Loucy (cell line): ENCODE results near the gene TBL1X.
"Not testable (repeated sequence)": the region's sequence is repeated elsewhere in the genome, so short reads cannot be mapped to it uniquely, and the experiment has no call there.

Source experiments
- H2AFZ ChIP-seq: fragments of 200-600 bp; sonication (generic); 2 replicates; pipeline ENCODE4 v1.6.0; 2016; ENCODE audit warnings: antibody characterized with exemption, mild to moderate bottlenecking, low read length, moderate library complexity
- H3F3A ChIP-seq: fragments of 200-600 bp; 2 replicates; pipeline ENCODE4 v1.6.0; 2016; ENCODE audit warnings: antibody characterized with exemption, low read depth, mild to moderate bottlenecking
- H3K27me3 ChIP-seq: fragments of 200-600 bp; sonication (generic); 2 replicates; pipeline ENCODE4 v1.6.1; 2014; ENCODE audit warnings: low read length, mild to moderate bottlenecking; ENCODE audit not compliant: insufficient read depth, poor library complexity, severe bottlenecking
- H3K36me3 ChIP-seq: fragments of 200-600 bp; sonication (generic); 2 replicates; pipeline ENCODE4 v1.6.1; 2016; ENCODE audit warnings: low read length; ENCODE audit not compliant: insufficient read depth
- H3K4me1 ChIP-seq: fragments of 200-600 bp; sonication (generic); 2 replicates; pipeline ENCODE4 v1.5.1; 2014; ENCODE audit warnings: low read length, mild to moderate bottlenecking; ENCODE audit not compliant: insufficient read depth, poor library complexity, severe bottlenecking
- H3K4me2 ChIP-seq: fragments of 200-600 bp; sonication (generic); 2 replicates; pipeline ENCODE4 v1.6.0; 2014; ENCODE audit warnings: antibody characterized with exemption, low read length, low read depth, mild to moderate bottlenecking; ENCODE audit not compliant: poor library complexity, severe bottlenecking
- H3K4me3 ChIP-seq: fragments of 200-600 bp; sonication (generic); 2 replicates; pipeline ENCODE4 v1.5.1; 2014; ENCODE audit warnings: low read length, mild to moderate bottlenecking, mixed read lengths; ENCODE audit not compliant: poor library complexity, severe bottlenecking
- H3K79me2 ChIP-seq: fragments of 200-600 bp; sonication (generic); 2 replicates; pipeline ENCODE4 v1.6.1; 2014; ENCODE audit warnings: low read length; ENCODE audit not compliant: insufficient read depth
- H3K9ac ChIP-seq: fragments of 200-600 bp; sonication (generic); 2 replicates; pipeline ENCODE4 v1.6.0; 2014; ENCODE audit warnings: mild to moderate bottlenecking, low read depth, low read length, moderate library complexity; ENCODE audit not compliant: poor library complexity, severe bottlenecking
- H3K9me2 ChIP-seq: fragments of 200-600 bp; sonication (generic); replicated peaks from 2 replicates; pipeline ENCODE4 v1.6.1; 2016; ENCODE audit warnings: low read depth, low read length, mixed read lengths
- H3K9me3 ChIP-seq: fragments of 200-600 bp; sonication (generic); 2 replicates; pipeline ENCODE4 v1.6.1; 2014; ENCODE audit warnings: mild to moderate bottlenecking, antibody characterized with exemption, low read length, low read depth; ENCODE audit not compliant: insufficient read depth
- H4K20me1 ChIP-seq: fragments of 200-600 bp; sonication (generic); 2 replicates; pipeline ENCODE4 v1.6.0; 2014; ENCODE audit warnings: antibody characterized with exemption, low read length, mild to moderate bottlenecking; ENCODE audit not compliant: insufficient read depth, poor library complexity, severe bottlenecking
- CTCF ChIP-seq: fragments of 200-600 bp; sonication (generic); conservative IDR thresholded peaks from 2 replicates; pipeline ENCODE4 v1.5.1; 2014; ENCODE audit warnings: mild to moderate bottlenecking, antibody characterized with exemption, low read length
- EZH2phosphoT487 ChIP-seq: fragments of 200-600 bp; IDR thresholded peaks from 2 replicates; pipeline ENCODE4 v1.6.1; 2018; ENCODE audit warnings: antibody characterized with exemption, mild to moderate bottlenecking, moderate library complexity, borderline replicate concordance

Gene TBL1X

DNA sequence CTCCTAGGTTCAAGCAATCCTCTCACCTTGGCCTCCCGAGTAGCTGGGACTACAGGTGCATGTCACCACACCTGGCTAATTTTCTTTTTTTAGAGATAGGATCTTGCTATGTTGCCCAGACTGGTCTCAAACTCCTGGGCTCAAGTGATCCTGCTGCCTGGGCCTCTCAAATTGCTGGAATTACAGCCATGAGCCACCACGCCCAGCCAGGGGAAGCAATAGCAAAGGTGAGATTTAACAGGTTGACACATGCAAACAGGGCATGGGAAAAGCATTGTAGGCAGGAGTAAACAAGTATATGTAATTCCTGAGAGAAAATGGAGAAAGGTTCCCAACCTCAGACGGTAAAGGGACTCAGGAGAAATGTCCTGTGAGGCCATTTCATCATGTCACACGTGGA is 33.6 kb upstream of the TBL1X start:
- Histone ChIP-seq H3K9me2 (no peaks in the 10 kb centered on the region), H3K4me1 (no peaks in the 10 kb centered on the region), H3K36me3 (no peaks in the 10 kb centered on the region), H3F3A (no peaks in the 10 kb centered on the region), H3K27me3 (no peaks in the 10 kb centered on the region), H3K4me3 (no peak overlapping the region), H3K79me2 (no peaks in the 10 kb centered on the region), H4K20me1 (no peaks in the 10 kb centered on the region), H3K4me2 (no peak overlapping the region), H3K9ac (no peak overlapping the region), H2AFZ (no peak overlapping the region), H3K9me3 (no peaks in the 10 kb centered on the region)
- TF ChIP-seq CTCF (no peak), EZH2phosphoT487 (no peak)

- Histone ChIP-seq H3K4me1 (no peaks in the 10 kb centered on the region), H3K9me3 (no peaks in the 10 kb centered on the region), H3K9ac (no peak overlapping the region), H3K36me3 (no peaks in the 10 kb centered on the region), H3F3A (no peaks in the 10 kb centered on the region), H3K9me2 (no peaks in the 10 kb centered on the region), H3K4me3 (no peak overlapping the region), H2AFZ (no peak overlapping the region), H4K20me1 (no peaks in the 10 kb centered on the region), H3K4me2 (no peak overlapping the region), H3K79me2 (no peaks in the 10 kb centered on the region), H3K27me3 (no peaks in the 10 kb centered on the region)
- TF ChIP-seq EZH2phosphoT487 (no peak), CTCF (no peak)
Measured at GRCh38 chrX:9433596-9433995, 31.3 kb upstream of the TBL1X start.

DNA sequence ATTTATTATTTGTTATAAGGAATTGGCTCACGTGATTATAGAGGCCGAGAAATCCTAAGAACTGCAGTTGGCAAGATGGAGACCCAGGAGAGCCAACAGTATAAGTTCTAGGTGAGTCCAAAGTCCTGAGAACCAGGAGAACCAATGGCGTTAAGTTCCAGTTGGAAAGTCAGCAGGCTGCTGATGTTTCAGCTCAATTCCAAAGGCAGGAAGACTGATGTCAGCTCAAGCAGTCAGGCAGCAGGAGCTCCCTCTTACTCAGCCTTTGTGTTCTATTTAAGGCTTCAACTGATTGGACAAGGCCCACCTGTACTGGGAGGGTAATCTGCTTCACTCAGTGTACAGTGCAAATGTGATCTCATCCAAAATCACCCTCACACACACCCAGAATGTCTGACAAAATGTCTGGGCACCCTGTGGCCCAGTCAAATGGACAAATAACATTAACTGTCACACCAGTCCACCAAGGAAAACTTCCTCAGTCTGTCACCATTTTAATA is 30.8 kb upstream of the TBL1X start:
- H3K79me2 ChIP-seq: no peaks in the 10 kb centered on the region
- H3K9me2 ChIP-seq: no peaks in the 10 kb centered on the region
- H3K4me1 ChIP-seq: no peaks in the 10 kb centered on the region
- no peaks in the 10 kb centered on the region for H4K20me1 ChIP-seq
- no peaks in the 10 kb centered on the region for H3F3A ChIP-seq
- no peaks in the 10 kb centered on the region for H3K9me3 ChIP-seq
- no peak overlapping the region for H2AFZ ChIP-seq
- H3K27me3 ChIP-seq: no peaks in the 10 kb centered on the region
- H3K9ac ChIP-seq: no peak overlapping the region
- H3K4me3 ChIP-seq: no peak overlapping the region
- no peak for TF ChIP-seq CTCF
- TF ChIP-seq EZH2phosphoT487: no peak
- no peak overlapping the region for H3K4me2 ChIP-seq
- H3K36me3 ChIP-seq: no peaks in the 10 kb centered on the region

DNA sequence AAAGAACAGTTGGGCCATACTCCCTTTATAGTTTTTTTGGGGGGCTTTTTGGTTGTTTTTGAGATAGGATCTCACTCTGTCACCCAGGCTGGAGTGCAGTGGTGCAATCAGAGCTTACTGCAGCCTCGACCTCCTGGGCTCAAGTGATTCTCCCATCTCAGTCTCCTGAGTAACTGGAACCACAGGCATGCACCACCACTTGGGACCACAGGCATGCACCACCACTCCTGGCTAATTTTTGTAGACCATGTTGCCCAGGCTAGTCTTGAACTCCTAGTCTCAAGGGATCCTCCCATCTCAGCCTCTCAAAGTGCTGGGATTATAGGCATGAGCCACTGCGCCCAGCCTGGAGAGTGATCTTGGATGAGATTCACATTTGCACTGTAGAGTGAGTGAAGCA is 29.8 kb upstream of the TBL1X start:
- not testable (repeated sequence) for H3F3A ChIP-seq, H3K36me3 ChIP-seq, H3K9ac ChIP-seq, H3K9me2 ChIP-seq, H3K9me3 ChIP-seq, H3K27me3 ChIP-seq, H3K4me1 ChIP-seq, H3K4me3 ChIP-seq, H3K4me2 ChIP-seq, H3K79me2 ChIP-seq, H4K20me1 ChIP-seq, H2AFZ ChIP-seq
